Measurements from ENCODE around the gene CHST12. TPM values are rescaled to one million over a fixed set of nuclear protein-coding genes. Genes with fewer than 3 reads are reported as not detected.

Gene CHST12
- total RNA-seq, 6 donors from 2014 or later: 10.2 to 35.9 (median 27.8) TPM

GRCh38 chr7:2493205-2494164, 90.1 kb downstream of the CHST12 start:
- peak in 1 of 2 donors; percentile 20 for ATAC-seq (ENCODE audit: low FRiP score in 2 of 2)
- WGBS, 2 donors: 59 to 69% methylated on average over 10 of the region's 11 CpGs

GRCh38 chr7:2494191-2495130, 91.0 kb downstream of the CHST12 start:
- Histone ChIP-seq H3K9me3 (no peaks in the 10 kb centered on the region), H3K27me3 (no peaks in the 10 kb centered on the region), H3K36me3 (no peaks in the 10 kb centered on the region), H3K4me1 (peaks cover 21 to 35% (median 31%) of the 10 kb centered on the region in 4 donors), H3K27ac (no peak overlapping the region), H3K4me3 (no peak overlapping the region)
- peak in 1 of 2 donors; percentile 41 for TF ChIP-seq POLR2AphosphoS5 (IDR thresholded peaks at IDR 0.05)
- no peak for TF ChIP-seq EP300 (IDR thresholded peaks at IDR 0.05)
- TF ChIP-seq CTCF (IDR thresholded peaks at IDR 0.05): no peak
- no peak for TF ChIP-seq POLR2A (IDR thresholded peaks at IDR 0.05)
- WGBS, 2 donors: 61 to 62% methylated on average over 15 to 32 of the region's 32 CpGs
- DNase-seq: peak in 1 of 2 donors; percentile 73
- ATAC-seq (ENCODE audit: low FRiP score in 2 of 2): peak in 1 of 2 donors; percentile 4

More at GRCh38 chr7:2493205-2494164, 90.1 kb downstream of the CHST12 start:
- H3K36me3 ChIP-seq: no peaks in the 10 kb centered on the region
- H3K4me1 ChIP-seq: peaks cover 27 to 42% (median 35%) of the 10 kb centered on the region in 4 donors
- TF ChIP-seq POLR2A (IDR thresholded peaks at IDR 0.05): no peak
- no peak for TF ChIP-seq CTCF (IDR thresholded peaks at IDR 0.05)
- no peak for TF ChIP-seq EP300 (IDR thresholded peaks at IDR 0.05)
- no peak for TF ChIP-seq POLR2AphosphoS5 (IDR thresholded peaks at IDR 0.05)
- H3K27ac ChIP-seq: peak overlapping the region in 1 of 4 donors; percentile 13
- no peaks in the 10 kb centered on the region for H3K9me3 ChIP-seq
- peak in 1 of 2 donors; percentile 48 for DNase-seq
- no peak overlapping the region for H3K4me3 ChIP-seq
- no peaks in the 10 kb centered on the region for H3K27me3 ChIP-seq

DNA sequence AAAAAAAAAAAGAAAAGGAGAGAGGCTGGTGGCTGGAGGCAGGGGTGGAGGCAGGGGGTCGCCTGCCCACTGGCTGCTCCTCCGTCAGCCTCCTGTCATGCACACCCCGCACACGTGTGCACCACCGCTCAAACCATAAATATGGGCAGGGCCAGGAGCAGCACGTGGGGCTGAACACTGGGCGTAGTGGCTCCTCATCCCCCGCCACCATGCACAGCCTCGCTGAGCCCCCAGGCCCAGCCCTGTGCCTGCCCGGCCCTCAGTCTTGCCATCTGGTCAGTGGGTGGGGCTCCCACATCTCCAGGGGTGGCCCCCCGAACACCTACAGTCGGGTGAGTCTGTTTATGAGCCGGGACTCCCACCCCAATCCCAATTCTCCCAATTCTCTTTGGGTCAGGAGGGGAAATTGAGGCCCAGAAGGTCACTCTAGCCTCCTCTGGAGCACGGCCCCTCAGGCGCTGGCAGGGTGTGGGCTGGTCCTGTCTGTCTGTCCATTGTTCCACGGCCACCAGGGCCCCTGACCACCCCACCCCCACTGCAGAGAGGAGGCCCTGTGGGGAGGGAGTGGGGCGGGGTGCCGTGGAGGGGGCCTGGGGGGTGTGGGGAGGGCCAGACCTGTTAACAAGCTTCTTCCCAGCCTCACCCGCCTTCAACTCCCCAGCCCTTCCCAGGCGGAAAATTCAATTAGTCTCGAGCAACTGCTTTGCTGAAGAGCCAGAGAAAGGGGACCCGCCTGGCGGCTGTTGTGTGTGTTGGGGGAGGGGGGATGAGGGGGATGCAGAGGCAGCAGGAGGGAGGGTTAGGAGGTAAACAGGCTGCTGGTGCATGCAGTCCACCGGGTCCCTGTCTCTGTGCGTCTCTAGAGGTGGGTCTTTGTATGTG, 92.2 kb downstream of the CHST12 start:
- DNase-seq: peak in 1 of 2 donors; percentile 55
- no peak for ATAC-seq (ENCODE audit: low FRiP score in 2 of 2)
- H3K27ac ChIP-seq: no peak overlapping the region
- WGBS, 2 donors: 73 to 85% methylated on average over 21 to 25 of the region's 25 CpGs
- H3K27me3 ChIP-seq: no peaks in the 10 kb centered on the region
- no peaks in the 10 kb centered on the region for H3K36me3 ChIP-seq
- H3K4me1 ChIP-seq: peaks cover 14 to 27% (median 20%) of the 10 kb centered on the region in 4 donors
- TF ChIP-seq CTCF (IDR thresholded peaks at IDR 0.05) (no peak), EP300 (IDR thresholded peaks at IDR 0.05) (no peak), POLR2A (IDR thresholded peaks at IDR 0.05) (no peak), POLR2AphosphoS5 (IDR thresholded peaks at IDR 0.05) (no peak)
- H3K9me3 ChIP-seq: no peaks in the 10 kb centered on the region
- no peak overlapping the region for H3K4me3 ChIP-seq

DNA sequence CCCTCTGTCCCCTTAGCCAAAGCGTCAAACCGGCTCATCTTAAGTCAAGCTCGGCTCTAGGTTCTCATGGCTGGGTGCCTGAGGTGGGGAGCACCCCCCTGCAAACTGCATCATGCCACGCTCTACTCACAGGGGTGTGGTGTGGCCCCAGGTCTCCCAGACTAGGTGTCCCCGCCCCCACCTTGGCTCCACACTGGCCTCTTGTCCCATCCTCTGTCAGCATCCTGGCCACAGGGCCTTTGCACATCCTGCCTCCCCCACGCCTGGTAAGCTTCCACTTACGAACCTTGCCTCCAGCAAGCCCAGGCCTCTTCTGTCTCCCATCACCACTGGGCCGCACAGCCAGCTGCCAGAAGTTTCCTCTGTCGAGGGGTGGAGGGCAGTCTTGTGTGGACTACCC, 93.0 kb downstream of the CHST12 start:
- Histone ChIP-seq H3K9me3 (no peaks in the 10 kb centered on the region), H3K27ac (no peak overlapping the region), H3K27me3 (no peaks in the 10 kb centered on the region), H3K4me3 (no peak overlapping the region), H3K36me3 (no peaks in the 10 kb centered on the region), H3K4me1 (peaks cover 14 to 27% (median 20%) of the 10 kb centered on the region in 4 donors)
- 87 to 99% methylated on average over 6 to 9 of the region's 9 CpGs for WGBS, 2 donors
- no peak for TF ChIP-seq POLR2A (IDR thresholded peaks at IDR 0.05)
- no peak for TF ChIP-seq EP300 (IDR thresholded peaks at IDR 0.05)
- TF ChIP-seq POLR2AphosphoS5 (IDR thresholded peaks at IDR 0.05): no peak
- no peak for TF ChIP-seq CTCF (IDR thresholded peaks at IDR 0.05)
- no peak for ATAC-seq (ENCODE audit: low FRiP score in 2 of 2)
- peak in 1 of 2 donors; percentile 34 for DNase-seq
